GM12892 (cell line): ENCODE results near the gene KCNJ6.

Experiments
- POLR2A ChIP-seq: IDR thresholded peaks from 2 replicates; pipeline ENCODE4 v1.6.1; 2011; ENCODE audit warnings: low read depth, low read length, control low read depth
- POLR2AphosphoS5 ChIP-seq: IDR thresholded peaks from 2 replicates; pipeline ENCODE4 v1.6.1; 2011; ENCODE audit warnings: low read depth, low read length, control low read depth
- TAF1 ChIP-seq: IDR thresholded peaks from 2 replicates; pipeline ENCODE4 v1.6.1; 2011; ENCODE audit warnings: low read depth, mild to moderate bottlenecking, control low read depth, low read length, borderline replicate concordance

- no peak for TF ChIP-seq POLR2AphosphoS5
- no peak for TF ChIP-seq TAF1
- no peak for TF ChIP-seq POLR2A
Measured at GRCh38 chr21:37575580-37575979, 340.7 kb downstream of the KCNJ6 start.
